GM19023 (cell line): ENCODE measurements around the gene COL4A2.
A peak's percentile ranks its signal among the peaks of the same experiment; 100 is the strongest.

Experiments
- ATAC-seq: cut with Tn5 transposase; IDR thresholded peaks from one replicate; pipeline ENCODE4 v1.9.1; 2021; ENCODE audit warnings: mild to moderate bottlenecking, moderate library complexity; ENCODE audit not compliant: unreplicated experiment

Gene COL4A2

DNA sequence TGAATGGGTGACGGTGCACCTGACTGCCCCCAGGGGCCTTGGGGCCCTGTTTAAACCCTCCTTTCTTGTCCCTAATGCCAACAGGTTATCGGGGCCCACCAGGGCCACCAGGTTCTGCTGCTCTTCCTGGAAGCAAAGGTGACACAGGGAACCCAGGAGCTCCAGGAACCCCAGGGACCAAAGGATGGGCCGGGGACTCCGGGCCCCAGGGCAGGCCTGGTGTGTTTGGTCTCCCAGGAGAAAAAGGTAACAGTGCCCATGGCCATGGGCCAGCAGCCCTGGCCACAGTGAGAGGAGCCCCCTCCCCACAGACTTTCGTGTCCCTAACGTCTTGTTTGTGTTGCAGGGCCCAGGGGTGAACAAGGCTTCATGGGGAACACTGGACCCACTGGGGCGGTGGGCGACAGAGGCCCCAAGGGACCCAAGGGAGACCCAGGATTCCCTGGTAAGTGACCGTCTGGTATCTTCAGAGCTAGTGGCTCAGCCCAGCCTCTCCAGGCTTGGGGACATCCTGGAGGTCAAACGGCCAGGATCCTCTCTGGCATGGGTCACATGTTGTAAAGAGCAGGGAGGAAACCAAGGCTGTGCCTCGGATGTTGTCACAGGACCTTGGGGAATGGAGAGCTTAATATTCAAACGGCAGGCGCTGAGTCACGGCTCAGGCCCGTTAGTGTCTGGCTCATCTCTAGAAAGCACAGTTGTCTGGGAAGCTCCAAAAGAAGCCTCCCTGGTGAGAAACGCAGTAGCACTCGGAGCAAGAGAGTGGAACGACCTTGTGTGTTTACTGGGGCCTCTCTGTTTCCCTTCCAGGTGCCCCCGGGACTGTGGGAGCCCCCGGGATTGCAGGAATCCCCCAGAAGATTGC, 196.2 kb downstream of the COL4A2 start:
- no peak for ATAC-seq

DNA sequence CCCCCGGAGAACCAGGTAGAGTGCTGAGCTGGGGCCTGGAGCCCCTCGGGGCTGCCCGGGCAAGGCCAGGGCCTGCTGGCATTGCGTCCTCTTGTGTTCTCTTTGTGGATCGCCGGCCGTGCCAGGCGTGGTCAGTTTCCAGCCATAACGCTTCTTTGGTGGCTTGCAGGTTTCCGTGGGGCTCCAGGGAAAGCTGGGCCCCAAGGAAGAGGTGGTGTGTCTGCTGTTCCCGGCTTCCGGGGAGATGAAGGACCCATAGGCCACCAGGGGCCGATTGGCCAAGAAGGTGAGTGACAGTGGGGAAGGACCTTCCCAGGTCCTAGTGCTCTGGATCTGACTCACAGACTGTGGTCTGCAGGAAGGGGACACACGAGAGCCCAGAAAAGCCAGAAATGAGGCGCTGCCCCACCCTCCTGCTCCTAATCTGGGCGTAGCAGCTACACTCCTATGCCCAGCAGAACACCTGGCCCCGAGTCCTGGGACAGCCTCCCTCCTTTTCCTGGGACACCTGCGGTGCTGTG, 197.0 kb downstream of the COL4A2 start:
- no peak for ATAC-seq

DNA sequence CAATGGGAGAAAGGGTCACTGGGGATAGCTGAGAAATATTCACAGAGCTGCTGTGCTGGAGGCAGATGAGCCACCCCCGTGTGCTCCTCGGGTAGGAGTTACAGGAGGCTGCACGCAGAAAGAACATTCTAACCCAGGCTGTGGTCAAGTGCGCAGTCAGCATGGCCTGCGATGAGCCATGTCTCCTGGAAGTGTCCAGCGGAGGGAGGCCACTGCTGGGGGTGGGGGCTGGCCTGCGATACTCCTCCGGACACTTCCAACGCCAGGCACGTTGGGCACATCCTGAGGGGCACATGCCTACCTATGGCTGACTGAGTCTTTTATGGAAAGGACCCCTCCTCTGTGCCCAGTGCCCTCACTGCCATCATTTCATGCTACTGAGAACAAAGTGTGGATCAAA, 198.5 kb downstream of the COL4A2 start:
- no peak for ATAC-seq

DNA sequence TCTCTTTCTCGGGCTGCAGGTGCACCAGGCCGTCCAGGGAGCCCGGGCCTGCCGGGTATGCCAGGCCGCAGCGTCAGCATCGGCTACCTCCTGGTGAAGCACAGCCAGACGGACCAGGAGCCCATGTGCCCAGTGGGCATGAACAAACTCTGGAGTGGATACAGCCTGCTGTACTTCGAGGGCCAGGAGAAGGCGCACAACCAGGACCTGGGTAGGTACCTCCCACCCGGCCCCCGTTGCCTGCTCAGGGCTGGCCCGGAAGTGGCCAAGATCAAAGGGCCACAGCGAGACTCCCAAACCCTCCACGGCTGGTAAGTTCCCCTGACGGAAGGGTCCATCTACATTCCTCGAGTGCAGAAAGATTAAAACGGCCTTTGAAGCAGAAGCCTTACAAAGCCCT, 199.3 kb downstream of the COL4A2 start:
- no peak for ATAC-seq

DNA sequence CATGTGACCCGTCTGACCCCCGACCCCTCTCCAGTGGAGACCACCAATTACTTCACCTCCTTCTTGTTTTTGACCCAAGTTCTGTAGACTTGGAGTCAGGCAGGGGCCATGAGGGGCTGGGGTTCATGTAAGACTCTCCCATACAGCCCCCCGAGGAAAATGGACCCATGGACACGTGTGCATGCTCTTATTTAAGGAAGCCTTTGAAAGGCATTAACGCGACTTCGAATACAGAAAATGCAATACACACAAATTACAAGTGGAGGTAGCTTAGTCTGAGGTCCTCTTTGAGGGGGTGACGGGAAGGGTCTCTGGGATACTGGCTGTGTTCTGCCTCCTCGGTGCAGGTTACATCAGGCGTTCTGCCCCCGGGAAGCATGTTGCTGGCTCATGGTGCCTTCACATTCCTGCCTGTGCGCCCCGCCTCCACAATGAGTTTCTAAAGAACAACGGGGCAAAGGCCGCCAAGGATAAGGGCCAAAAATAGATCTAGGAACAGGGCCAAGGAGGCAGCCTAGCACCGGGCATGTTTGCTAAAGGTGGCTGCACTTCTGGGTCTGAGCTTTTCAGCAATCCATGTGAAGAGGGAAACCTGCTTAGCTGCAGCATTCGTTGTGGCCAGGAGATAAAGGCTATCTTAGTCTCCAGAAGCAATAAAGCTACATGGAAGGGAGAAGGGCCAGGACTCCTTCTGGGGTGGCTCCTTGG, 199.9 kb downstream of the COL4A2 start:
- no peak for ATAC-seq

DNA sequence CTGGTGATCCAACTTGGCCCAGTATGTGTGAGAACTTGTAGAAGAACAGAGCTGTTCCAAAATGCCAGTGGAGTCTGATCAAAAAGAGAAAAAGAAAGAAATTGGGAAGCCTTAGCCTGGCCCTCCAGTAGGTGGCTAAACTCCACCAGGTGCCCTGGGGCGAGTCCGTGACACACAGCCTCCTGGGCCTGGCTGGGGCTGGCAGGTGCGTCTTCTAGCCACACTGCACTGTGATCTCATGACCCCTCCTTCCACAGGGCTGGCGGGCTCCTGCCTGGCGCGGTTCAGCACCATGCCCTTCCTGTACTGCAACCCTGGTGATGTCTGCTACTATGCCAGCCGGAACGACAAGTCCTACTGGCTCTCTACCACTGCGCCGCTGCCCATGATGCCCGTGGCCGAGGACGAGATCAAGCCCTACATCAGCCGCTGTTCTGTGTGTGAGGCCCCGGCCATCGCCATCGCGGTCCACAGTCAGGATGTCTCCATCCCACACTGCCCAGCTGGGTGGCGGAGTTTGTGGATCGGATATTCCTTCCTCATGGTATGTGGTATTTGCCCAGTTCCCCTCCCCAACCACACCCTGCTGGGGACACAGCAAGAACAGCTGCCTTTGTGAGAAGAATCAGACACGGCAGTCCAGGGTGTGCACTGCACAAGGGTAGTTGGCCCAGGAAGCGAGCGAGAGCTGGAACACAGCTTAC, 200.7 kb downstream of the COL4A2 start:
- ATAC-seq = no peak

DNA sequence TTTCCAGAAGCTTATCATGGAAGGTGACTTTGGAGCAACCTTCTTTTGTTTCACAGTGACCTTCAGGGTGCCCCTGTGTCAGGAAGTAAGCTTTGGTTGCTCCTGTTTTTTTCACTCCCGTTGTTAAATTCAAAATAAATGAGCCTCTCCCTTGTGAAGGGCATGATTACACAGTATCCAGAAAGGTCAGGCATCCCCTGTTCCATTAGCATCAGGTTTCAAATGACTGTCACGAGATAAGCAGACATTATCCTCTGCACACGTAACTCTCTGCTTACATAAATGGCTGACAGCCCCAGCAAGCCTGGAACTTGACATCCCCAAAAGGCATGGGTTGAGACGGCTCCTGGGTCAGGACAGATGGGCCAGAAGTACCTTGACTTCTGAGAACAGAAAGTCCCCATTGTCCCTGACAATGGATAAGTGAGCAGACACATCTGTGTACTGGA, 202.4 kb downstream of the COL4A2 start:
- peak; percentile 9 for ATAC-seq

- ATAC-seq = peak; percentile 70
These were observed 203.1 kb downstream of the COL4A2 start for GRCh38 chr13:110509971-110510786.

GRCh38 chr13:110511509-110512181, 204.6 kb downstream of the COL4A2 start:
- ATAC-seq = no peak

- no peak for ATAC-seq
These were observed 205.2 kb downstream of the COL4A2 start for GRCh38 chr13:110512198-110512740.

- ATAC-seq = no peak
These were observed 209.4 kb downstream of the COL4A2 start for GRCh38 chr13:110516500-110516899.

GRCh38 chr13:110517505-110518225, 210.6 kb downstream of the COL4A2 start:
- no peak for ATAC-seq

GRCh38 chr13:110518226-110518525, 211.1 kb downstream of the COL4A2 start:
- ATAC-seq = no peak

DNA sequence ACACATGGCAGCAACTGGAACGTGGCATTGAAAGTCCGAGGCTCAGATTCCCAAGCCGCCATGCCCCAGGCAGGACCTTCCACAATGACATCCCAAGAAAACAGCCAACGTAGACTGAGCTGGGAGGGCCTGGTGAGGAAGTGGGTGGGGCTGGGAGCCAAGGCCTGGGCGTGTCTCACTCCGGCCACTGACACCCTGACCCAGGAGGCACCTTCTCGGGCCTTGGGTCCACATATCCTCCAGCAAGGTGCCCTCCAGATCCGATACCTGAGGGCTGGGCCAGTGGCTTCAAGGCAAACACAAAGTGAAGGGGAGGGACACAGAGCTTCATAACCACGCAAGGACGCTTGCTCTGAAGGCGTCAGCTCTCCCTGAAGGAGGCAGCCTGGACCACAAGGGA, 211.5 kb downstream of the COL4A2 start:
- ATAC-seq = no peak

DNA sequence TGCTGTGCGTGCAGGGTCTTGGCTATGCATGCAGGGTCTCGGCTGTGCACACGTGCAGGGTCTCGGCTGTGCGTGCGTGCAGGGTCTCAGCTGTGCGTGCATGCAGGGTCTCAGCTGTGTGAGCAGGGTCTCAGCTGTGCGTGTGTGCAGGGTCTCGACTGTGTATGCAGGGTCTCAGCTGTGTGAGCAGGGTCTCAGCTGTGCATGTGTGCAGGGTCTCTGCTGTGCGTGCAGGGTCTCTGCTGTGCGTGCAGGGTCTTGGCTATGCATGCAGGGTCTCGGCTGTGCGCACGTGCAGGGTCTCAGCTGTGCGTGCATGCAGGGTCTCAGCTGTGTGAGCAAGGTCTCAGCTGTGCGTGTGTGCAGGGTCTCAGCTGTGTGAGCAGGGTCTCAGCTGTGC, 212.0 kb downstream of the COL4A2 start:
- ATAC-seq = no peak

GRCh38 chr13:110519506-110519905, 212.4 kb downstream of the COL4A2 start:
- ATAC-seq = no peak

DNA sequence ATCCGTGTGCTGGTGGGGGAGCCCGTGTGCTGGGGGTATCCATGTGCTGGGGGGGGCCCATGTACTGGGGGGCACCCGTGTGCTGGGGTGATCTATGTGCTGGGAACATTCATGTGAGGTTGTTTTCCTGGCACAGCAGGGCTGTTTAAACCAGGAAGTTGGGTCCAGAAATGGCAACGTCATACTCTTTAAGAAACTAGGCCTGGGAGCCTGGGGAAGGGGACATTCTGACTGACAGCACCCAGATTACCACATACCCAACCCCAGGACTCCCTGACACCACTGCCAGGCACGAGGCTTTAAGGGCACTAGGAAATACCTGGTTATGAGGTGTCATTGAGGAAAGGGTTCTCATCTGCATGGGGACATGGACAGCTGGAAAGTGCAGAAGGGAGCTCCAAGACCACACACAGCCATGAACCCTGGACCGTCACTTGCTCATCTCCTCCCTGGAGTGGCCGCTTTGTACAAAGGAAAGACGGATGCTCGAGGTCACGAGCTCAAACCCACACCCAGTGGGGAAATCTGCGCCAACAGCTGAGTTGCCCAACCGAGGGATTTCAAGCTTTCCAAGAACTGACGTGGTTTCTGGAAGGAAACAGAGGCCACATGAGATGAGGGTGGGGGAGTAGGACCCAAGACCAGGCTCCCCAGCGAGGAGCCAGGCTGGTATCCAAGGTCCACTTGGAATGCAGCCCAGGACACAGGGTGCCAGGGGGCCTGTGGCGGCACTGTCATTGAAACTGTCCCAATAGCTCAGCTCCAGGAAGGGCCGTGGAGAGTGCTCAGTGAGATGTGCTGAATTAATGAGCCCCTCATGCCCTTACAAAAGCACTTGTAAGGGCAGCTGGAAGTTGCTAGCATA, 213.6 kb downstream of the COL4A2 start:
- ATAC-seq = no peak

DNA sequence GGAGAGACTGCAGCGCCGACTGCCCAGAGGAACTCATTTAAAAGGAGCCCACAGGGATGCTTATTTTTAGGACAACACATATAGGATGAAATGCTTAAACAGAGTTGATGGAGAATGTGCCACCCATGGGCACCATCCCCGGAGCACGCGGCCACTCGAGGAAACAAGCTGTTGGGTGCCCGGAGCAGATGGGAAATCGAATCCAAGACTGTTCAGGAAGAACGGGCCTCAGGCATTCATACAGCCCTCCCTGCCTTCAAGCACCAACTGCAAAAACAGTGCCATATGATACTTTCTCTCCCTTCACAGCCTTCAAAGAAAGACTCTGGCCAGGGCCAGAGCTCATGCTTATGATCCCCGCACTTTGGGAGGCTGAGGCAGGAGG, 214.2 kb downstream of the COL4A2 start:
- no peak for ATAC-seq
